Stromal cell of bone marrow (primary cell): Measurements from ENCODE around the gene TLL2.

Experiments used
- DNase-seq: peaks from one replicate; pipeline ENCODE4 v3.0.0-alpha.2; 2012; ENCODE audit warnings: low read depth

TLL2 gene

DNA sequence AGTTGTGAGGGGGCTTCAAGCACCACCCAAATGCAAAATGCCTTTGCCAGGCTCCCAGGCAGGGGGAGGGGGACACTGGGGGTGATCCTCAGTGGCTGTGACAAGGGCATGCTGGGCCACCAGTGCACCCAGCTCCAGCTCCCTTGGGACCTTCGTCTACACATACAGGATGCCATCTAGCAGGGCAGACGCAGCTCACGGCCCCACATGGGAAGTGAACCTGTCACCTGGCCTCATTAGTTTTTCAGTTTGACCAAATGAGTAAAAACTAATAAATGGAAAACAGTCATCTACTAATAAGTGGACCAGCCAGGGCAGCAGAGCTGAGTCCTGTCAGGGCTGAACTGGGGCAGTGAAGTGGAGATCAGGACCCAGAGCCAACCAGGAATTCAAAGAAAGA is 50.2 kb downstream of the TLL2 start:
- no peak for DNase-seq

DNA sequence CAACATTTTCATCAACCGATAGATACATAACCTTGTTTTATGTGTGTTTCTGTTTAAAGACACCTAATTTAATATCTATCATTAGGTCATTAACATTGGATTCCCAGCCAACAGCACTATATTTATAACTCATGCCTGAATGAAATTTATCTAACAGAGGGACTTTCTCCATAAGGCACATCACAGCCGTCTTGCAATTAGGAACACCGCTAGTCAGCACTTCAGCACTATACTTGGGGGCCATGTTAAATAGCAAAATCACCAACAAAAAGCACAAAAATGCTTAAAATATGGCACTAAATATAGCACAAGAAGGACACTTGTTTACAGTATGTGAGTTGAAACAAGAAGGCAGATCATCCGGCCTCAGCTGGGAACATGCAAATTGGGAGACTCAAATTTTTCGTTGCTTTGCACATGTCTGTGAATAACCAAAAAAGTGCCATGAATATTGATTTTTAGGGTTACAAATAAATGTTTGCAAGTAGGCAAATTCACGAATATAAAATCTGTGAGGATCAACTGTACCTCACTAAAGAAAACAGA is 51.0 kb downstream of the TLL2 start:
- DNase-seq = no peak

GRCh38 chr10:96460316-96460715 is 53.4 kb downstream of the TLL2 start:
- no peak for DNase-seq

DNA sequence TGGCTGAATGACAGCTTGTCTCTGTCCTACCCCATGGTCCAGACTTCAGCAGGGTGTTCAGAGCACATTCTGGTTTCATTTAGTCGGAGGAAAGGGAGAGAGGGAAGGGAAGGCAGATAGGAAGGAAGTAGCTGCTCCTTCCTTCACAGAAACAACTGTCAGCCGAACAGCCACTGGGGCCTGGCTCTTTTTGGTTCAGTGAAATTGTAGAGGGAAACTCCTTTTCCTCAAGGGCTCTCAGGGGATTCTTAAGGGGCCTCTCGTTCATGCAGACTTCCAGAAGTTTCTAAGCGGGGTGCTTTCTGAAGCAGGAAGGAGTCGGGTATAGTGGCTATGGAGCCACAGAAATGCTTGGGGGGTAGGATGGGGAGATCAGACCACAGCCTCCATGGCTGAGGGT is 56.4 kb downstream of the TLL2 start:
- no peak for DNase-seq

DNA sequence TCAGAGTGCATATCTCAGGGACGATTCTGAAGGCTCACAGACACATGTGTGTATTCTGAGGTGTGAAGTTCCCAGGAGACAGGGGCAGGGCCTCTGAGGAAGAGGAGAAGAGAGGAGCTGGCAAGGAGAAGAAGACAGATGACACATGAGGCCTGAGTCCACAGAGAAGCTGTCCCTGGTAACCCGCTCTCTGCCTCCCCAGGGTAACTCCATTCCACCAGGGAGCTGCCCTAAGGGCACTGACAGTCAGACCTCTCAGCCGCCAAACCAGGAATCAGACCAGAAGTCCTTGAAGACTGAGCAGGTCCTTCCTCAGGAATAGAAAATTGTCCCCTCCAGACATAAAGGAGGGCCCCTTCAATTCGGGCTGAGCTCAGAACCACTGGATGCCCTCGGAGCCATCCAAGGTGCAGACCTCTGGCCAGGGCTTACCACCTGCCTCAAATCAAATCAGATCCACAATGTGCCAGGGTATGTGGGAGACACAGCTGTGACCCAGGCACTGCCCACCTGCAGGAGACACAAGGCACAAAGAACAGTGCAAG is 57.4 kb downstream of the TLL2 start:
- DNase-seq = no peak

- DNase-seq = no peak
These were observed 59.7 kb downstream of the TLL2 start for GRCh38 chr10:96453856-96454583.

GRCh38 chr10:96452494-96453153 is 61.1 kb downstream of the TLL2 start:
- DNase-seq = no peak

DNA sequence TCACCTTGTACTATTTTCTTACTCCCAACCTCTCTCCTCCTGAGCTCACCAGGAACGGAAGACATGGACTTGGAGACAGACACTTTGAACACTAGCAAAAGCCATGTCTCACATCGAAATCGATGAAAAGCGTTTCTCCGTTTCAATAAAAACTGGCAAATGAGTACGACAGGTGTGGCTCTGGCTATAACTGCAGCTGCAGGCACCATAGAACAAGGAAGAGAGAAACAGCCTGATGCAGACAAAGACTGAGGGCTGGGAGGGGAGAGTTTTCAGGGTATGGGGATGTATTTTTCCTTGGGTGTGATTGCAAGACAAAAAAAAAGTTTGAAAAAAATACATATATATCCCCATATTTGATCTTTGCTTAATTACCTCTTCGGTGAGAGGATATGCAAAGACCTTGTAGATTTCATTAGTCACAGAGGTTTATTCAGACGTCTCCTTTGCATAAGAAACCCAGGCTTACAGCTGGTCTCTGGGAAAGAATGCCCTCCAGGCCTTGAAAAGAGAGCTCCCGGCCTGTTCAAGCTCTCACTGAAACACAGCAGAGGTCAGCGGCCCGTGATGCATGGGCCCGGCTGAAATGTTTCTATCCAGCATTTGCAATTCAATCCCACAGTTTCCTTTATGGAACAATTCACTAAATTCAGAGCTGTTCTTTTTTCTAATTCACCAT is 63.1 kb downstream of the TLL2 start:
- no peak for DNase-seq

- no peak for DNase-seq
These were observed 65.2 kb downstream of the TLL2 start for GRCh38 chr10:96448558-96448957.

DNA sequence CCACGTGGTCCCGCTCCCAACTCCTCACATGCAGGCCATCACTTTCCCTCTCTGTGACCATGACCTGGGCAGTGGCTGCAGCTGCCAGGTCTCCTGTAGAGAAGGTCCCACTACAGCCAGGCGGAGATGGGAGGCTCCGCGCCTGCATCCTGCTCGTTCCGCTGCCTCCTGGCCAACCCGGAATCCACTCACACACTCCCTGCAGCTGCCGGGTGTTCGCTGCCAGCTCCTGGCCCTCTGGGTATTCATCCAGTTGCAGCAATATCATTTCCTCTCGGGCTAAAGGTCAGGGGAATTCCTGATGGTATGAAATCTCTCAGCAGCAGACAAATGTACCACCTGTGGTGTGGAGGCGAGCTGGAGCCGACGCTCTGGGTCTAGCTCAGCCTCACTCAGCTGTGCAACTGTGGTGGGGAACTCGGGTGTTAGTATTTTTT is 65.7 kb downstream of the TLL2 start:
- no peak for DNase-seq

DNA sequence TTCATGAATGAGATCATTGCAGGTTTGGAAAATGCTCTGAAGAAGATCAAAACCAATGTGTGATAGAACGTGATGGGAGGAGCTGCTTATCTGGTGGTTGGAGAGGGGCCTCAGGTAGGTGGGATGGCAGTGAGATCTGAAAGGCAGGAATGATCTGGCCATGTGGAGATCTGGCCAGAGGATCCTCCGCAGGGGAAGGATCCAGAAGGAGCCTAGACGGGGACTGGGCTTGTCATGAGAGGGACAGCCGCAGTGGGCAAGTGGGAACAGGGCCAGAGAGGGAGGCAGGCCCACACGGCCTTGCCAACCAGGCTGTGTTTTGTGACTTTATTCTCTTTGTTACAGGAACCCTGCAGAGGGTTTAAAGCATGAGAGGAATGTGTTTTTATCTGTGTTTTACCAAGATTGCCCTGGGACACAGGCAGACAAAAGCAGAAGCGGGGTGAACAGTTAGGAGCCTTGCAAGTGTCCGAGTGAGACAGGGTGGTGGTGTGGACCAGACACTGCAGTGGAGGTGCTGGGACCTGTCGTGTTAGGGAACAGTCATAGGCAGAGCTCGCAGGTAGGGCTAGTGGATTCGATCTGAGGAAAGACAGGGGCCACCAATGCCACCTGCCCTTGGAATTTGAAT is 66.6 kb downstream of the TLL2 start:
- DNase-seq = no peak

DNA sequence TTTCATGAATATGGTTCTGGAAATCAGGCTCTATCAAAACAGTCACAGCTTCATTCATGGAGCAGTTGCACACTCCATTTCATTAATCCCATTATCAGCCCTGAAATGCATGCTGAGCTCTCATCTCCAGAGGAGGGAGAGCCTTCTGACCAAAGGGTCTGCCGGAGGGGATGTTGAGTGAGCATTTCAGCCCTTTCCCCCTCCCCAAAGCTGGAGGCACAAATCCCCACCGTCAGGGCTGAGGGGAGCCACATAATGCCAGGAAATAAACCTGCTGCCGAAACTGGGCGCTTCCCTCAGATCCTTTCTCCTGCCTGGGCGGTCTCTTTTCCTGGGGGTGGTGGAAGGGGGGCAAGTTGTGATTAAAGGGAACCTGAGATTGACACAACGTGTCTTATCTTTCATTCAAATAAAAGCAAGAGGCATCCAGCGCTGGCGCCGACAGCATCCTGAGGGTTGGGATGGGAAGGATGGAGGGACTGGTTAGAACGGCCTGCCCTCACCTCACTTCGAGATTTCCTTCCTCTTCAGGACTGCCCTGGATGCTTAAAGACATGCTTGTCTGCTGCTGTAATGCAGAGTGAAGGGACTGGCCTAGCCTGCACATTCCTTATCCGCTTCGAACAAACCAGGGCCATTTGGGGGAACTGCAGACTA is 71.6 kb downstream of the TLL2 start:
- no peak for DNase-seq

DNA sequence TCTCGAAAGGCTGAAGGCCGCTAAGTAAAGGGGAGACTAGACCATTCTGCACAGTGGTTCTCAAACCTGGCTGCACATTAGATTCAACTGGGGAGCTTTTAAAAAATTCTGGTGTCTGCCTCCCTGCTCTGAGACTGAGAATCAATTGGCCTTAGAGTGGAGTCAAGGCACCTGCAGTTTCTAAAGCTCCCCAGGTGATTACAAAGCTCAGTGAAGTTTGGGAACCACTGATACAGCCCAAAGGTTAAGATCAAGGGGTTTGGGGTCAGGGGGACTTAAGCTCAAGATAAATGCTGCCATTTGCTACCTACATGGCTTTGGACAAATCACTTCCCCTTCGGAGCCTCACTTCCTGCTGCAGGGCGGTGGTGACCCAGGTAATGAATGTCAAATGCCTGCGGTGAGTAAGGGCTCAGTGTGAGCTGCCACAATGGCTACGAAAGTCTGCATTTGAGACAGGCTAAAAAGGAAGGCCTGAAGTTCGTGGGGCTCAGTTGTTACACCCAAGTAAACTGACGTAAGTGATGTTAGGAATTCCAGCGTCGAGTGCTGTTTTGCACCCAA is 72.3 kb downstream of the TLL2 start:
- DNase-seq = no peak

DNA sequence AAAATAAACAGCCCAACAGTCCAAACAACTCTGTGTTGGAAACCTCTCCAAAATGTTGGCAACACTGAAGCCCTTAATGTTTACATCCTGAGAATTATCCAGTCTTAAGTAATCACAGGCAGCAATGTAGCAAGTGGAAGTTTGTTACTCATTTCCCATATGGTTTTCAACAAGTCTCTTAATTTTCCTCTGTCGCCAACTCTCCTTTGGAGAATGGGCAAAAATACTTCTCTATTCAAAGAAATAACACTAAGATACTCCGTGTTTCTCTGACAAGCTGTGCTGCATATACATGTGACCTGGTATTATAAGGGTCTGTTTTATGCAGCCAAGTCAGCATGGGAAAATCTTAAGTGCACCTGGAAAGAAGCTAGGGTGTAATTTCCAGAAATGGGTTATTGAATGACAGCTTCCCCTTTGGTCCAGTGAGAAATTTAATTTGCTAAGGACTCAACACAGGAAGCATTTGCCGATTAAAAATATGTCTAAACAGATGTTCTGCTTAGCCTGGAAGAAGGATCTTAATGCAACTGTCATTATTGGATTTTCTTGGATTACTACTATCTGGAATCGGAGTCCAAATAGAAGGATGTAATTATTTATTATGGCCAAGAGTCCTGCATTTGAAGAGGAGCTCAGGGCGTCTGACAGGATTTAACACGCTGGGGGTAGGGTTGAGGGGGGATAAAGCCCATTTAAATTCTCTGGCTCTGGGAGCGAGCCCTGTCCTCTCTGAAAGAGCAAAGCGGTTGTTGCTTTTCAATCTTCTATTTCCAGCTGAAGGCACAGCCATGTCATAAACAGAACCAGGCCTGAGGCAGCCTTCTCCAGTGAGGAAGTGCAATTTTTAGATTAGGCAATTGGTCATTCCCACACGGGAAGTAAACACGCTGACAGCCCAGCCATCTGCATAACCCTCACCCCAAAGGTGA is 73.1 kb downstream of the TLL2 start:
- DNase-seq = no peak

DNA sequence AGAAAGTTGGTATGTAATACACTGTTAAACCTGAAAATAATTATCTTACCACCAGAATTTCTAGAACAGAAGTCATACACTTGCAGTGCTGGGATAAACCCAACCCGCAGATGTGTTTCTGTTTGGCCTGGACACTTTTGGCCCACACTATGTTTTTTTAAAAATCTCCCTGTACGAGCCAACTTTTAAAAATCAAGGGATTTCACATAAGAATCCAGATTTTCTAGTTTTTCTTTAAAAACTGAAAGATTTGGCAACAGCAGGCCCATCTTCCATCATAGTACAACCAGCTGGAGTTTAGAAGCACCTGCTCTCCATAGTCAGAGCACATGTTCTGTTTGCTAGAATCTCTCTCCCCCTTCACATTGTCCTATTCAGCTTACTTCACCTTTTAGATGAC is 74.0 kb downstream of the TLL2 start:
- DNase-seq = no peak

DNA sequence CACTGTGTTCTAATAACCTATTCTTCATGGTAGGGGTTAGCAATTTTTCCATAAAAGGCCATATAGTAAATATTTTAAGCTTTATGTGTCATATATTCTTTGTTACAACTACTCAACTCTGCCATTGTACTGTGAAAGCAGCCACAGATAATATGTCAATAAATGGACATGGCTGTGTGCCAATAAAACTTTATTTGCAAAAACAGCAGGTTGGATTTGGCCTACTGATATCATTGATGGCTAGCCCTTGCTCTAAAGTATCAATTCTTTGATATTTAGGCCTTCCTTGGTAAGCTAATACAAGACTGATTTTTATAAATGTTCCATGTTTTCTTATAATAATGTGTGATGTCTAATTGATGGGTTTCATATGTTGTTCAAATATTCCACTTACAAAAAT is 77.7 kb downstream of the TLL2 start:
- no peak for DNase-seq

DNA sequence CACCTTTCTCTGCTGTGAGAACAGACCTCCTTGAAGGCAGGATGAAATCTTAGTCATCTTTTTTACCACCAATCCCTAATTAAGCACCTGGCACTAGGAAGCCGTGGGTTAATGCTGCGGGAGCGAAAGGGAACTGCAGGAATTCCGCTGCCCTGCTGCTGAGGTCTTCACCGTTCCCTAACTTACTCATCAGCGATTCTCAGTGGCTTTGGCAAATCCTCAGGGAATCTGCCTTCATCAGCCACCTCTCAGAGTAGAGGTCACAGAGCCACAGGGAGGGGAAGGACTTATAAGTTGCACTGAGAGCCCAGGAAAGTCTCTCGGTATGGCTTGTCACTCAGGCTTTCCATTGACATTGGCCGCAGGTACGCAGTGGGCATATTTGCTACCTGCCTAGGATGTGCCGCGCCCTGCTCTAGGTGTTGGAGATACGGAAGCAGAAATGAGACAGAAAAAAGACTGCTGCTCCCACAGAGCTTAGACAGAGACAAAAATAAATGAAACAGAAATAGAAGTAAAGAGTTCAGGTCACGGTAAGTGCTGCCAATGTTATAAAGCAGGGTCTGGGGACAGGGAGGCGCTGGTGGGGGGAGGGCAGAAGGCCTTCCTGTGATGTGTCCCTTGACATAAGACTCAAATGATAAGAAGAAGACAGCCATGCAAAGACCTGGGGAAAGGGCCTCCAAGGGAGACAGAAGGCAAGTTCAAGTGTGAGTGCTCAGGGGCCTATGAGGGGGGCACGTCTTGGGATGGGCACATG is 82.3 kb downstream of the TLL2 start:
- no peak for DNase-seq

DNA sequence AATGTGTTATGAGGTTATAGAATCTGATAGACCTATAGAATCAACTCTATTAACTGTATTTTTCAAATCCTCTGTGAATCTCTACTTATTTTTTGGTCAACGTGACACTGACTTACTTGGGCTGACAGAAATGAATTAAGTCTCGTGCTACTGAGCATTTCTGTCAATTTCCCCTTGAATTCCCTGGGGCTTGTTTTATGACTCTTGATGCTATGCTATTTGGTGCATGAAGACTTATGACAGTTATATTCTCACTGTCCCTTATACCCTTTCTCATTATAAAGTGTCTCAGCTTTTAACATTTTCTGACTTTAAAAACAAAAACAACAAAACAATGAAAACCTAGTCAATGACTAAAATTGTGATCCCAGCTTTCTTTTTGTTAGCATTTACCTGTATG is 86.4 kb downstream of the TLL2 start:
- DNase-seq = no peak

- DNase-seq = no peak
These were observed 91.2 kb downstream of the TLL2 start for GRCh38 chr10:96422525-96422924.

- no peak for DNase-seq
These were observed 91.7 kb downstream of the TLL2 start for GRCh38 chr10:96421995-96422394.
